Activated CD4-positive, alpha-beta T cell treated with anti-CD3 and anti-CD28 coated beads, Interleukin-2, amount 50 U/mL, for 48 hours (primary cell): ENCODE data around the gene TMEM248.
A peak's percentile ranks its signal among the peaks of the same experiment; 100 is the strongest.
"Not testable (repeated sequence)": the region's sequence is repeated elsewhere in the genome, so short reads cannot be mapped to it uniquely, and the experiment has no call there.

Source experiments
- DNase-seq, 2 experiments: peaks; one replicate each; pipeline ENCODE4 v3.0.0-alpha.2; 2020

Gene TMEM248

GRCh38 chr7:66952343-66953043 is 31.5 kb downstream of the TMEM248 start:
- DNase-seq = no peak

GRCh38 chr7:66953044-66953427 is 32.0 kb downstream of the TMEM248 start:
- DNase-seq = no peak

DNA sequence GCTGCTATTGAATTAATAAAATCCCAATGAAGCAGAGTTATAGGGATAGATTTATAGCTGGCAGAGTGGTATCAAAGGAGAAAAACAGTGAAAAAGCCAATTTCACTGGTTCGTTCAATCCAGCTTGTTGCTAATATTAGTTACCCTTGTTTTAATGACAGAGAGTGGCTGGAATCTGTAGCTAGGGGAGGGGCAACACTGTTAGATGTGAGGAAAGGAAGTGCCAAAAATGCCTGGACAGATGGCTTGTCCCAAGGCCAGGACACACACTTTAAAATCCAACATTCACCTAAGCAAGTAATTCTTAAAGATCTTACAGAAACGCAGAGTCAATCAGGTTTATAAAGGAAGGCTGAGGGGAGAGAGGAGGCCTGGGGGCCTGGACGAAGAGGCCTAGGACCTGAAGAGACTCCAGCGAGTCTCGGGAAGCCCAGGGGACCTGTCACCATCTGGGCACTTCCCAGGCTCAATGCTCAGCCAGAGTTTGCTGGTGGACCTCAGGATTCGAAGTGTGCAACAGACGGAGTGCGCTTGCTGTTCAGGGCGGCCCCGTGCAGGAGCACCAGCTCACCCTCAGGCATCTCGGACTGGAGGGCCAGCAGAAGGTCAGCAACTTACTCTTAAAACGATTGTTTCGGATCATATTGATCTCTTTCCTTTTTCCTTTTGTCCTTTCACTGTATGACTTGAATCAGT is 36.7 kb downstream of the TMEM248 start:
- no peak for DNase-seq

DNA sequence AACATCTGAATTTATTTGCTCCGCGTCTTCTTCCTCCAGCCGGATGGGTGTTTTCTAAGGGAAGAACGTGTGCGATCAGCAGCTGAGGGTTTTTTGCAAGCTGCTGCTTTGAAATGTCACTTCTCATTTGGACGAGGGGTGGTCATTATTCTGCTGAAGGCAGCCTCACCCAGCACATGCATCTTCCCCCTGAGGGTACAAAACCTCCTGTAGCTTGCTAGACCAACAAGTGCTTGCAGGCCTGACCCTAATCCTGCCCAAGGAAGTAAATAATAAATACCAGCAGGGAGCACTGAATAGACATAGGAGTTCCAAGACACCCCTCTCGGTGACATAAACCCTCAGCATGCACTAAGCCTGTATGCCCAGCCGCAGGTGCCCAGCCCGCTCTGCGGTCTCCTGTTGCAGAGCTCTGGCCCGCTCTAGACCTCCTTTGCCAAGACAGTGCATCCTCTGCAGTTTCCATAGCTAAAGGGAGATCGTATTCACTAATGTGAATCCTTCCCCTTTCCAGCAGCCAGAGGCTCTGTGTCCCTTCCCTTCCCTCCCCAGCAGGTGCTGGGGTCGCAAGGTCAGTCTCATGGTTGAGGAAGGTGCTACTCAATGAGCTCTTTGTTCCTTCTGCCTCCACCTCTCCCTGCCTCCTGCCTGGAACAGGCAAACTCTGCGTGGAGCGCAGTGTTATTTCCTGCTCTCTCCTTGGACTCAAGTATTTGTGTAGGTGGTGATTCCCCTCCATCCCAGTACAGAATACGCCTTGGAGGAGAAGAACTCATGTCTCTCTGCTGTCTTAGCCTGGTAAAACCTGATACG is 37.7 kb downstream of the TMEM248 start:
- DNase-seq = no peak

- DNase-seq = no peak
Measured at GRCh38 chr7:66960192-66960591, 39.2 kb downstream of the TMEM248 start.

- DNase-seq = no peak
Measured at GRCh38 chr7:66961096-66961495, 40.1 kb downstream of the TMEM248 start.

DNA sequence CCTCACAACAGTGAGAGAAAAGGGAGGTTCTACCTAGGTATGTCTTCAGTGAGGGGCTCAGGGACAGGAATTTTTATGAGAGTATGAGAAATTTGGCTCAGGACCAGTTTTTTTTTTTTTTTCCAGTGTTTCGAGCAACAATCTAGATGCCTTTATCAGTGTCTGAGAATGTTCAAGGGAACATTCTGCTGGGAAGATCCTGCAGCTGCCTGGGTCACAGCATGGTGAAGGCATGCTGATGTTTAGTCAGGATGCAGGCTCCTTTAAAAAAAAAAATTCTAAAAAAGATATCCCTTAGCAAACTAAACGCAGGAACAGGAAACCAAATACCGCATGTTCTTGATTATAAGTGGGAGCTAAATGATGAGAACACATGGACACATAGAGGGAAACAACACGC is 43.4 kb downstream of the TMEM248 start:
- DNase-seq = no peak

DNA sequence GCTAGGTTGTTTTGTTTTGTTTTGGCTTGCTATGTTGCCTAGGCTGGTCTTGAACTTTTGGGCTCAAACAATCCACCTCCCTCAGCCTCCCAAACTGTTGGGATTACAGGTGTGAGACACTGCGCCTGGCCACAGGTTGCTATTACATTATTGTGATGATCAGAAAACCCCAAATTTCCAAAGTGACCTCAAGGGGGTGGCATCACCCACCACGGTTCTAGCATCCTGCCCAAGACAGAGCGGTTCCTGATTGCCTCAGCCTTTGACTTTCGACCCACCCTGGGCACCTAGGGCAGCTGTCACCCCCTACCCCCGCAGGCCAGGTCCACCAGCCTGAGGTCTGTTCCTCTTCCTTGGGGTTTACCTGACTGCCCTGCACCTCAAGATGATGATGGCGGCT is 46.0 kb downstream of the TMEM248 start:
- no peak for DNase-seq

DNA sequence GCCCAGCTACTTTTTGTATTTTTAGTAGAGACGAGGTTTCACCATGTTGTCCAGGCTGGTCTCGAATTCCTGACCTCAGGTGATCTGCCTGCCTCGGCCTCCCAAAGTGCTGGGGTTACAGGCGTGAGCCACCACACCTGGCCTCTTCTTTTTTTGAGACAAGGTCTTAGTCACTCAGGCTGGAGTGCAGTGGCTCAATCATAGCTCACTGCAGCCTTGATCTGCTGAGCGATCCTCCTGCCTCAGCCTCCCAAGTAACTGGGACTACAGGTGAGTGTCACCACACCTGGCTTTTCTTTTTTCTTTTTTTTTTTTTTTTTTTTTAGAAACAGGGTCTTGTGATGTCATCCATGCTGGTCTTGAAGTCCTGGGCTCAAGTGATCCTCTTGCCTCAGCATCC is 48.0 kb downstream of the TMEM248 start:
- DNase-seq = not testable (repeated sequence)

- no peak for DNase-seq
Measured at GRCh38 chr7:66970310-66970709, 49.3 kb downstream of the TMEM248 start.

GRCh38 chr7:66974986-66975590 is 54.1 kb downstream of the TMEM248 start:
- no peak for DNase-seq

DNA sequence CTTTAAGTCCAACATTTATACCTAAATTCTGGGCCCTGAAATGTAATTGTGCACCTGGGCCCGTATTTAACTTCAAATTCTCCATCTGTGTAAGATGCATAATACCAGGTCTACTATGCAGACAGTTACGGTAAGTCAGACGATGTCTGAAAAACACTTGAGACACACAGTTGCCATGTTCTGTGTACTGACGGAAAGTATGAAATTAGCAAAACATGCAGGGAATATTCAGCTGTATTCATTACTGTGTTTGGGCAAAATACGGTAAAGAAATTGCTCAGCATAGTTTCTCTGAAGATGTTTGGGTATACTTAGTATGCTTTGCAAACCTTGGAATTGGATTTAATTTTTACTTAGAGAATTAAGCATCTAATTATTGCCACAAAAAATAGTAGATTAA is 57.3 kb downstream of the TMEM248 start:
- DNase-seq = not testable (repeated sequence)

DNA sequence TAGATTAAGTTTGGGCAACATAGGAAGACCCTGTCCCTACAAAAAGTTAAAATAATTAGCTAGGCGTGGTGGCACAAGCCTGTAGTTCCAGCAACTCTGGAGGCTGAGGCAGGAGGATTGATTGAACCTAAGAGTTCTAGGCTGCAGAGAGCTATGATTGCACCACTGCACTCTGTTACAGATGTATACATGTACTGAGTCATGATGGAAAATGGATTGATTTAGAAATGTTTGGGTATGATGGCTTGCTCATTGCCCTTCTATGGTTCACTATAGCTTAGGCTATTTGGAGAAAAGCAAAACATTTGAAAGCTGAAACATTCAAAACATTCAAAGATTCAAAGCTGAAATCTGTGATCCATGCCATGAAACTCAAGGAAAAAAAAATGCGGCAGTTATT is 58.0 kb downstream of the TMEM248 start:
- not testable (repeated sequence) for DNase-seq

DNA sequence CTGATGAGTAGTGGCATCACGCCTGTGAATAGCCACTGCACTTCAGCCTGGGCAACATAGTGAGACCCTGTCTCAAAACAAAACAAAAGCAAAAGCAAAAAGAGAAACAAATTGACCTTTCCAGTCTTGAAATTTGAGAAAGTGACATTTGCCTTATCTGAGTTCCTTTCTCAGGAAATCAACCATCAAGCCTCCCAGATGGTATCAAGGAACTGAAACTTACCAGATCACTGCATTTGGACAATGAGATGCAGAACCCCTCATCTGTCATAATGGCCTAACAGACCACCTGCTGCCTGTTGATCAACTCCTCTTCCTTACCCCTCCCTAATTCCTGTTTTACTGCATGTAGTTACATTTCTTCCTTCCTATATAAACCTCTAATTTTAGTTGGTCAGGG is 59.3 kb downstream of the TMEM248 start:
- not testable (repeated sequence) for DNase-seq

- not testable (repeated sequence) for DNase-seq
Measured at GRCh38 chr7:66989552-66989951, 68.5 kb downstream of the TMEM248 start.

GRCh38 chr7:66994051-66994450 is 73.0 kb downstream of the TMEM248 start:
- DNase-seq = not testable (repeated sequence)

- DNase-seq = peak; percentile 41 to 50
Measured at GRCh38 chr7:66994691-66995049, 73.6 kb downstream of the TMEM248 start.

GRCh38 chr7:66995050-66995776 is 74.2 kb downstream of the TMEM248 start, which contains the start of gene SBDS:
Gene SBDS (minus strand): TSS chr7:66995586. CDS start chr7:66995417, 169 bp downstream.
- peak; percentile 92 to 95 for DNase-seq

- peak; percentile 99 for DNase-seq
Measured at GRCh38 chr7:66996444-66997191, 75.6 kb downstream of the TMEM248 start, which contains the start of gene TYW1. Gene TYW1 (plus strand): TSS chr7:66996833. CDS start chr7:66996979, 146 bp downstream.

- DNase-seq = not testable (repeated sequence)
Measured at GRCh38 chr7:67000601-67001258, 79.7 kb downstream of the TMEM248 start.

- not testable (repeated sequence) for DNase-seq
Measured at GRCh38 chr7:67004145-67004544, 83.1 kb downstream of the TMEM248 start.
